Stimulated activated CD4-positive, alpha-beta T cell treated with anti-CD3 and anti-CD28 coated beads, Interleukin-2, amount 100 ng/mL, for 24 hours (primary cell): ENCODE data around the gene PIEZO2.

Experiments
- DNase-seq, 2 donors: peaks; one replicate each; pipeline ENCODE4 v3.0.0-alpha.2; 2020

PIEZO2 gene

DNA sequence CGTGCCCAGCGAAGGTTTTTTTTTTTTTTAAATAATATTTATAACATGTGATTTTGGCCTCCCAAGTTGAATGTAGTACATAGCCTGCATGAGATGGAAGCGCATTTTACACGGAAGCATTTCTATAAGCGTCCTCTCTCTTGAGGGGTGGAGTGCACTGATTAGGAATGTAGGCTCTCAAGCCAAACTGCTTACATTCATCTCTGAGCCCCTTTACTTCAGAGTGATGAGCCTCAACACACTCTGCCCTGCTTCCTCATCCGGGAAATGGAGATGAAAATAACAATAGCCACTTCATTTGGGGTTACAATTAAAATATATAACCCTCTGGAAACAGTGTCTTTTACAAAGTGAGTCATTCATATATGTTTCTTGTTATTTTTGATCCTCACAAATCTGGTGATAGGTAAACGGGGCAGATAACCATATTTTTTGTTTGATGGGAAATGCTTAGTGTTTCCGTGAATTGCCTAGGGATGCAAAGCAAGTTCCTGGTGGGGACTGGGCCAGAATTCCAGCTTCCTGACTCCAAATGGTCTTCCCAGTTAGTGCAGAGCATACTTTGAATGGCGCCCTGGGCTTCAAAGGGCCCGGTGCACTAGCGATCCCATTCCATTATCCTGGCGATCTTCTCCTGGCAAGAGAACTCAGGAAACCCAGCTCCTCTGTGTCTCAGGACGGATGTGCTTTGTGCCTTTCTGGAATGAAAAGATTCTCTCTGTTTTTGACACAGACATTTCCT is 124.3 kb downstream of the PIEZO2 start:
- DNase-seq = no peak

DNA sequence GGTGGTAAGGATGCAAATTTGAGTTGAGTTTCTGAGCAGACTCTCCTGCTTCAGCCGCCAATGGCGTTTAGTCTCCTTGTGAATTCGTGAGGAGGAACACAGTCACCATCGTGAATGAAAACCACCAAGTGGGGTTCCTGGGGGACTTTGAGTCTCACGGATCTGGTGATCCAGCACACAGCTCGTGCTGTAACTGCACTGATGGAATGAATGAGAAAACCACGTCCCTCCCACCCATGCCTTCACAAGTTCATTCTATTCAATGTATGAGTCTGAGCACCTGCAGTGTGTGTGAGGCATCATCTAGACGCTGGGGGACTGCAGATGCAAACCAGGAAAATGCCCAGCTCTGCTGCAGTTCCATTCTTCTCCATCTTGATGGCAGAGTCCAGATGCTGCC is 127.9 kb downstream of the PIEZO2 start:
- DNase-seq = no peak

DNA sequence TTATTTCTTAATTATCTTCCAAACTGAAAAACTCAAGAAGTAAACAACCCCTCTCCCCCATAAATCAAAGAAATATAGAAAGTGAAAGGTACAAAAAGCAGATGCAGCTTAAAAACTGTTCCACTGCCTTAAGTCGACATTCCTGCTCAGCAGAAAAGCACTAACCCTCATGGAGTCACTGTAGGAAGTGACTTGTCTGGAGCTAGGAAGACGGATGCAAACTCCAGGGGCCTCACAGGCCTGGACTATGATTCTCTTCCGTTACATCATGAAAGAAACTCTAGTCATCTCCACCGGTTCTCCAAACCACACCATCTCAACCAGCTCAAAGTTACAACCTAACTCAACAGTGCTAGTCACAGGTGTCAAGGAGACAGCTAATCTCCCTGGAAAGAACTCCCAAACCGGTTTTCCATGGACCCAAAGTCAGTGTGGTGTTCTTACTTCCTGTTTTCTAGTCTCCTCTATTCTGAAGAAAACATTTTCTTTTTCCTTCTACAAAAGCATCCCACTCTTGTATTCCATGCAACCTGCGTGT is 128.4 kb downstream of the PIEZO2 start:
- DNase-seq = no peak

DNA sequence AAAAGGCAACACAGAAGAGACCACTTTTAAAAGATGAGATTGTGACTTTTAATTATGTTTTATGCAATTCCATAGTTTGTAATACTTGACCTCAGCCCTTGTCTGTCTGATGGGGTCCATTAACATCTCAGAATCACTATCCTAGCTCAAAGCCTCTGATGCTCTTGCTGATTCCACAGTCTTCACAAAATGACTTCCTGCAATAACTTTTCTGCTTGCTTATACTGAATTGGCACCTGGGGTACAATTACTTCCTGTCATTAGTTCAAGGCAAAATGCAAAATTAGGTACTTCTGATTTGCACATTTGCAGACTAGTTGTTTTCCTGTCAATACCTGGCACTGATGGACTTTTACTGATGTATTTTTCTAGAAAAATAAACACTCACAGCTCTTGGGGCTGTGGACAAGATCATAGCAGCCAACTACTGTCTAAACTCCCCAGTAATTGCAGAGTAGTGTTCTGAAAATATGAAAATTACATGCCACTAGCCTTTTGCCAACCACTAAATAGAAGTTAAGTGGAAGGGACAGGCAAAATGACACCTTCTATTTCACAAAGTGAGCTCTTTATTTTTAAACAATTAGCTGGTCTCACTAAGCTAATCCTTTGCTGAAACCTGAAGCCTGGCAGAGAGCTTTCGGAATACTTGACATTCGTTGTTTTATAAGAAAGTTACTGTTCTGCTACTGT is 129.1 kb downstream of the PIEZO2 start:
- no peak for DNase-seq

DNA sequence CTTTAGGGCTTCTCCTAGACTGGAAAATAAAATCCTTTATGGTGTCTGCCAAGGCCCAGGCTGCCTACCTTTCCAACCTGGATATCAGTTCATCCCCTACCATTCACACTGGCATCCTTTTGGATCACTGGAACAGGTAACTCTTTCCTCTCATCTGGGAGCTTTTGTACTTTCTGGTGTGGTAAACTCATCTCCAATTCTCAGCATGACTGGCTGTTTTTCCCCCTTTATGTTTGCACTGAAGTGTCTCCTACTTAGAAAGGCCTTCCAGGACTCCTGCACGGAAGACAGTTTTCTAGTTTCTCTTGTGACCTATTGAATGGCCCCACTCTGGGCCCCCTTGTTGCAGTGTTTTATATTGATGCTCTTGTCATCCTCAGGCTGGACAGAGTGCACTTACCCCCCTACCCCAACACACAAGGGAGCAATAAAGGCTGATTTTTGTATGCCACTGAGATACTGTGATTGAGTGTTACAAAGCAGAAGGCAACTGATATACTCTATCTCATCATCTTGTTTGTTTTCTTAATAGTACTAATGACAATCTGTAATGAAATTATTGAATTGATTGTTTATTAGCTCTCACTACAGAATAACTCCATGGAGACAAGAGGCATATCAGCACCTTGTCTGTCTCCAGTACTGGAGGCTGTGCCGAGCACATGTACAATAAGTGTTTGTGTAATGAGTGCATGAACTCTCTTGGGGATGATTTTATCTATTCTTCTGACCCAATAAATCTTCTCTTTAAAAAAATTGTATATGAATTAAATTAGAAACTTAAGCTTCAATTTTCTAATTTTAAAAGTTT is 129.9 kb downstream of the PIEZO2 start:
- DNase-seq = no peak

DNA sequence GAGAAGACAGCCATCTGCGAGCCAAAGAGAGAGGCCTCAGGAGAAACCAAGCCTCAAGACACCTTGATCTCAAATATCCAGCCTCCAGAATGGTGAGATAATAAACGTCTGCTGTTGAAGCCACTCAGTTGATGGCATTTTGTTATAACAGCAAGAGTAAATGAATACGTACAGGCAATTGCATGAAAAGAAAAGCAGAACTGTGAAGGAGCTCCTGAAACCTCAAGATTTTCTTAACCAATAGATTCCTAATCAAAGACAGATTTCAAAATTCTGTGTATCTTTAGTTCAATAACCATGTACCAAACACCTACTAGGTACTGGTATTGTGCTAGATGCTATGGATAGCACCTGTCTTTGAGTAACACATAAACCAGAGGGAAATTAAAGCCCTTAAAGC is 139.5 kb downstream of the PIEZO2 start:
- DNase-seq = no peak

DNA sequence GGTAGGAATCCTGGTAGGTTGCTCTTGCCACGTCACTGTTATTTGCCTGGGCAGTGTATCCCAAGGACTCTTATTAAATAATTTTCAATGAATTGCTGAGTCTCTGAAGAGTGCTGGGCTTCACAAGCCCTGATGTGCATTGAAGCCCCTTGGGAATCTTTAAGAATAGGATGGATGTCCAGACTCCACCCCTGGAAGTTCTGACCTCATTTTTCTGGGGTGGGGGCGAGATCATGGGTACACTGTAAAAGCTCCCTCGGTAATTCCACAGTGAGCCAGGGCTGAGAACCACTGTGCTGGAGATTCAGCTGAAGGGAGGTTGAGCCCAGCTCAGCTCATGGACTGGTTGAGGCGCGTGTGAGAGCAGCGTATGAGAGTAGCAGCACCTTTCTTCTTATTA is 140.2 kb downstream of the PIEZO2 start:
- no peak for DNase-seq

DNA sequence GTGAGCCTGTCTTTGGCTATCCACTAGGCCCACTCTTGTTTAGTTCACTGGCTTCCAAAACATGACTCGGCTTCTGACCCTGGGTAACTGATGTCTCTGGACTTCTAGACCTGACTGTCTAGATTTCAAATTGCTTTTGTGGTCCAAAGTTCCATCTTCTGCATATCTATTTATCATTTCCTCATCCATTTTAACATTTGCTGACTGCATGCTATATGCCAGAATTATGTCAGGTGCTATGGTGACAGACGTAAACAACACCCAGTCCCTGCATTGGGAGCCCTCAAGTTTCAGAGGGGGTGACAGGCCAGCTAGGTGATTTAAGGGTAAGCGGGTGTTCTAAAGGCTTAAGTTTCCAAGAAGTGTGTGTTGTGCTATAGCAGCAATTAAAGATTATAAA is 140.9 kb downstream of the PIEZO2 start:
- DNase-seq = no peak

DNA sequence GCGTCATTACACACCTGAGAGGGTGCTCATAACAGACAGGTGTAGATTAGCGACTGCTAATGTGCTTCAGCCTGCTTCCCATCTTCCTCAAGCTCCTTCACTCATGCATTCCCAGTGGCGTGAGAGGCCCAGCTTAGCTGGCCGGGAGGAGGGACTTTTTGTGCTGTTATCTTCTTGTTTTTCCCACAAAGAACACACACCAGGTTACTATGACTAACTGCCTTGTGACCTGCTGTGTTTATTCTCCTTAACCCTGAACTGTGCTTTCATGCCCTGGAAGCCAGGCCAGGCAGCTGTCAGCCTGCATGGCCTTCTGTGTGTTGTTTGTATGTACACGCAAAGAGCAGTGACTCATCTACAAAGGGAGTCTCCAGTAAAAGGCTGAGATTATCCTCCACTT is 143.8 kb downstream of the PIEZO2 start:
- no peak for DNase-seq

DNA sequence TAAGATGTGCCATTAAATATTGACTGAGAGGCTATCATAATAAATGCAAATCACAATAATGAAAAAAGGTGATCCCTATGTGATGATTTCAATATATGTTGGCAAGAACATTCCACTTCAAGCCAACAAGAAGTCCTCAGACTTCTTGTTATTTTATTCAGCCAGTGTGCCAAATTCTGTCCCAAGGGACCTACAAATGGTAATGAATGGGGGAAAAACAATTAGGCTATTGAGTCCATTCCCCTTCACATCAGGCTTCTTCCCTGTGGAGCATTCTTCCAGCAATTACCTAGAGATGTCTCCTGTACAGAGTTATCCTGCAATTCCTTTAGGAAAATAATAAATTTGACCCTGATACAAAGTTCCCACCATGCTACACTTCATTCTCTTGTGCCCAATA is 144.4 kb downstream of the PIEZO2 start:
- no peak for DNase-seq

DNA sequence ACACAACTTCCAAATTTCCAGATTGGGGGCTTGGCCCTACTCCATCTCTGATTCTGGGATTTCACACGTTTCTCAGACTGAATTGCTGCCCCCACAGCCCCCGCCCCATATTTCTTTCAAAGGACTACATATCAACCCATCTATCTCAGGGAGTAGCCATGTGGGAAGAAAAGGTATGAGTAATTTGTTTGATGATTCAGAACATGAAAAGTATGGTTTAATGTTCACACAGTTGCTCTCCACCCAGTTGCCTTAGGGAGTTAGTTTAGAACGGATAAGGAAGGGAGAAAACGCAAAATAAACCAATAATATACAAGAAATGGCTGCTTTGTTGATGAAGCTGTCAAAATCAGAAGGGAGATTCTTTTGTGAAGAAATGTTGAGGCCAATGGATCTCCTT is 145.1 kb downstream of the PIEZO2 start:
- no peak for DNase-seq

DNA sequence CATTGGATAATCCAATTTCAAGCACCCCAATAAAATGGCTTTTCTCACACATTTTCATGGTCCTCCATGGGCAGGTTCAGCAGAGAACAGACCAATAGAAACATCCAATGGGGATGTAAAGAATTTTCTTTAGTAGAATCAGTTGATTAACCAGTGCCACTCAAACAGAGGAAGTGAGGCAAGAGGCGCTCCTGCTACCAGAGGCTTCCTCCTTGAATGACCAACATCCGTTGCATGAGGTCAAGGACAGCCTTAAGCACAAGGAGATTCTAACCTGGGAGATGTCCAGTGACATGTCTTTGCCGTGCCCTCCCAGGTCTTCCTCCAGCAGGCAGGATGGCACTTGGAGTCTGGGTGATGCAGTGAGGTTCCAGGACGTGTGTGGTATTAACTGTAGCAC is 146.6 kb downstream of the PIEZO2 start:
- DNase-seq = no peak

DNA sequence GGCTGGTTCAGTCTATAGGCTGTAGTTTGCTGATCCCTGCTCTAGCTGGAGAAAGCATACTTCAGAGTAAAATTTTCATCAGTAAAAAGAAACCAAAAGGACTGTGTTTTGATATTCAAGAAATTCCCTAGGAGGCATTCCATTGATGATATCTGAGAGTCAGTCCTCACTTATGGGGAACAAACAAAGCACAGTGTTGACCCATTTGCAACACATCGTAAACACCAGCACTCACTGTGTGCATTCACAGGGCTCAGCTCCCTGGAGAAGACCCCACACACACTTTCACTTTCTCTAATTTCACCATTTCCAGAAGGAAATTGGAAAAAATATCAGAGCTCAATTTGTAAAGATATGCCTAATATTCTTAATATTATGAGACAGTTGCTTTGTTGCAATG is 147.1 kb downstream of the PIEZO2 start:
- no peak for DNase-seq

DNA sequence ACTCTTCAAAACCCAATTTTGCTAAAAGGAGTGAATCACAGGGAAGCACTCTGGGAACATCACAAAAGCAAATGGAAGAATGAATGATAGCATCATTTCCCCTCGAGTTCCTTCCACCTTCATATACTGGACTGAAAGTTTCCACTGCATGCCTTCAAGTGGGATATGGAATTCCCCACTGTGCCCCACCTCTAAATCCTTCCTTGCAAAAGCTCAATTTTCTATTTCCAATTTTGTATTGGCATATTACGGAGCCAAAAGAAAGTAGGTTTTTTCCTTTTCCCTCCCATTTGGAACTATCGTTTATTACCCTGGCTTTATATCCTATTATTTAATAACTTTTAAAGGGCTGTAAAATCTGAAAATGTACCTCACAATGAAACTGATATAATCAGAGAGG is 149.3 kb downstream of the PIEZO2 start:
- DNase-seq = no peak

DNA sequence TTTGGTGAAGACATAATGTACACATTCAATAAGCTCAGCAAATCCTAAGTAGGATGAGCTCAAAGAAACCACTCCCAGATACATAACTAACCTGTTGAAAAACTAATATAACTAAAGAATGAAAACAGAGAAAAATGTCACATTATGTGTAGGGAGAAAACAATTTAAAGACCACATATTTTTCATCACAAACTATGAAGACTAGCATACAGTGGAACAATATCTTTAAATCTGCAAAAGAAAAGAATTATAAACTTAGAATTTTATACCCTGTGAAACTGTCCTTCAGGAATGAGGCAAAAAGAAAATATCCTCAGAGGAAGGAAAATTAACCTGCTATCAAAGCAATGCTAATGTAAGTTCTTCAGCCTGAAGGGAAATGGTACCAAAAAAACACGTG is 151.5 kb downstream of the PIEZO2 start:
- DNase-seq = no peak

DNA sequence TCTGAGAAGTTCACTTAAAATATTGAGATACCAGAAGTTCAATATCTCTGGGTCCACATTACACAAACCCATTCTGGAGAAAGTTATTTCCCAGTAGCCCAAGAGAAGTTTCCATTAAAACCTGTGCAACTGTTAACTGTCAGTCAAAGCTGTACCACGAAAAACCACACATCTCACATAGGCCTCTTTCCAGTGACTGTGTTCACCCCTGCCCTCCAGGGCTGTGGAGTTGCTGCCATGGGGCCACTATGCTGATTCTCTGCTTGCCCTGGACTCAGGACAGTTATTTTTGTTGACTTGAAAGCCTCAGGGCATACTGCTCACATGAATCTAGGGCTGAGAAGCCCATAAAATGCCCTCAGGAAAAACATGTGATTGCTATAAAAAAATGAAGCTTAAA is 153.8 kb downstream of the PIEZO2 start:
- DNase-seq = no peak

DNA sequence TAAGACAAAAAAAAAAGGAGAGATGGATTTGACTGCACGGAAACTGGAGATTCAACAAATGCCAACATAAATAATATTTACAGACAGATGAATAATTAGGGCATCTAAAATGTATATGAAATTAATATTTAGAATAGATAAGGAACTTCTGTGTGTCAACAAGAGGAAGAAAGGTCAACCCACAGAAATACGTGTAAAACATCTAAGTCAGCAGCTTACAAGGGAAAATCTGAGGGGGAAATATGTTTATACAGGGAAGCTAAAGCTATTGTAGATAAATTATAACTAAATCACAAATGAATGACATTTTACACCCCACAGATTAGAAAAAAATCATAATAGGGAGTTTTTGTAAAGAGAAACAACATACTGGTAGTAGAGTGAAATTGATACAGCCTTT is 159.9 kb downstream of the PIEZO2 start:
- no peak for DNase-seq

DNA sequence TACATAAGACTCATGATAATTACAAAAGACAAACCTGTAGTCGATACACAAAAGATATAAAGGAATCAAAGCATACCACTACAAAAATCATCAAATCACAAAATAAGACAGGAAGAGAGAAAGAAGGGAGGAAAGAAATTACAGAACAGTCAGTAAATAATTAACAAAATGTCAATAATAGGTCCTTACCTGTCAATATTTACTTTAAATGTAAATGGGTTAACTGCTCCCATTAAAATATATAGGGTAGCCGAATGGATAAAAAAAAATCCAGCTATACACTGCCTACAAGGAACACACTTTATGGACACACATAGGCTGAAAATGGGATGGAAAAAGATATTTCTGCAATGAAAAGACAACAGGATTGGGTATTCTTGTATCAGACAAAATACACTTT is 163.7 kb downstream of the PIEZO2 start:
- DNase-seq = no peak

DNA sequence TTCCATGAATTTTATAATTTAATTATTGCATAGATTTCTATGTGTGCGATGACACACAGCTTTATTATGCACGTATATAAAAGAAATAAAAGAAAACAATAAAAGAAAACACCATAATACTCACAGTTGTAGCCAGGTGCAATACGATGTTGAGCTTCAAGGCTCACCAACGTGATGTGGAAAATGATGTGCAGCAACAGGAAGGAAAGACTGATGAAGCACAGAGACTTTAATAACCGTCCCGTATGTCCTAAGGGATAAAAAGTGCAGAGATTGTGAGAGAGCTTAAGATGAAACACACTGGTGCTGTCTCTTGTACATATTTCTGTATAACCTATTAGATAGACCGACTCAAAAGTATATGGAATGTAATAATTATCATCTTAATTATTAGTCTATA is 170.0 kb downstream of the PIEZO2 start:
- DNase-seq = no peak

DNA sequence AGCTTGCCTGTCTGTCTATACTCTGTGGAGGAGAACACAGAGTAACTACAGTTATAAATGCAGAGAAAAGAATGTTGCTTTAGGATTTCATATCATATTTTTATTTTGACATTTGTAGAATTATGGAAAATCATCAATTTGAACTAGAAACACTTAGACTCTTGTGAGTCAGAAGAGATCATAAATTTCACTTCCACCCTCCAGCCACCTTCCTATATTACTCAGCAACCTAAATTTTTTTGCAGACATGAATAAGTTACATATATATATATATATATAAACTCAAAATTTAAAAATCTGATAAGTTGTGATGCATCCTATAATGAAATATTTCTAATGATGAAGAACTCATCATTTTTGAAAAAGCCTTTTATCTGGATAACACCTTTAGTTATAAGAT is 172.3 kb downstream of the PIEZO2 start:
- no peak for DNase-seq

DNA sequence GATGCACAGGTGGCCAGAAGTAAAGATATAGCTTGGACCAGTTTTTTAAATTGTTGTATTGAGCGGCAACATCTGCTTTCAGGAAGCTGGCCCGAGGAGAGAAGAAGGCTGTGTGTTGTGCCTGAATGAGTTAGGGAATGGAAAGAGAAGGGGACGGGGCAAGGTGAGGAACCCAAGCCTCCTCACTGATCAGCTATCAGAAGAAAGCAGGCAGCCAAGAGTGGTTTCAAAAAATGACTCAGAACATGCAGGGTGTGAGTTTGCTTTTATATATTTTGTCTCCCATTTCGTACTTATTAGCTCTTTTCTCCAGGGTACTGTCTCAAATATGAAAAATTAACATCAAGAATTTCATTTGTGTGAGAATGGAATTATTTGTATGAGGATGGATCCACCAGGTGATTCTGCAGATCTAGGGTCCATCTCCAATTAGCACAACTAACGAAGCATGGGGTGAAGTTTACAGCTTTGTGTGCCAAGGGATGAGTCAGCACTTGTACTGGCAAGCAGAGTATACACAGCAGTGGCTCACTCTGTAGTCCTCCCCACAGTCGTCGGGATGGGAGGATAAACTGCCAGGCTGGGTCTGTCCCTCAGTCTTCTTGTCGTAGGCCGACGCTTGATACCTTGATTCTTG is 175.7 kb downstream of the PIEZO2 start:
- no peak for DNase-seq

DNA sequence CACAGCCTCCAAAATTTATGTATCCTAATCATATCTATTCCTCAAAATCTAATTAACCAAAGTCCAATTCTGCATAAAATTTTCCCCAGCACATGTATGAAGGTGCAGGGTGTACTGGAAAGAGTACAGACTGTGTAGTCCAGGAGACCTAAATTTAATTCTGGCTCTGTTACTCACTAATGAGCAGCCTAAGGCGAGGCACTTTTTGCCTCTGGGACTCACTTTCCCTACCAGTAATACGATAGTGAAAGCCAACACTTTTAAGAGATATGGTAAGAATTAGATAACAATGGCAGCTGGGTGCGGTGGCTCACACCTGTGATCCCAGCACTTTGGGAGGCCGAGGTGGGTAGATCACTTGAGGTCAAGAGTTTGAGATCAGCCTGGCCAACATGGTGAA is 177.7 kb downstream of the PIEZO2 start:
- no peak for DNase-seq

DNA sequence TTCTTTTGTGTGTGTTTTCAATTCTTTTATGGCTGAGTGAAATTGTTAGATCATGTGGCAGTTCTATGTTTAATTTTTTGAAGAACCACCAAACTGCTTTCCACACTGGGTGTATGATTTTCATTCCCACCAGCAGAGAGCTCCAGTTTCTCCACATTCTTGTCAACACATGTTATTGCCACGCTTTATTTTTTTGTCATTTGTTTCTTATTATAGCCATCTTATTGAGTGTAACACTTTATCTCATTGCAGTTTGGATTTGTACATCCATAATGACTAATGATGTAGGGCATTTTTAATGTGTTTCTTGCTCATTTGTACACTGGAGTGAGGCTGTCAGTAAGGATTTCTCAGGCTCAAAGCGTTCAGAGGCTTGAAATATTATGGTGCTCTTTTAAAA is 184.2 kb downstream of the PIEZO2 start:
- no peak for DNase-seq
